GM12878 (cell line): ENCODE results near the gene HAAO. TPM values are rescaled to one million over a fixed set of nuclear protein-coding genes. Genes with fewer than 3 reads are reported as not detected.

Experiments
- ATAC-seq: fragments of 200-7000 bp; cut with Tn5 transposase; 3 replicates; pipeline ENCODE4 v1.9.1; 2020; ENCODE audit warnings: mild to moderate bottlenecking, moderate library complexity
- BruUV-seq: library from RNA; stranded (reverse); fragments of 400-500 nt; replicated peaks from 2 replicates; lab custom pipeline; 2021; lab: Mats Ljungman, UMichigan
- CTCF ChIA-PET: fragments of 300-600 bp; sonication (Branson Sonifier 250); formaldehyde crosslinking; extraction: SDS; loops from one replicate; lab custom pipeline; 2021; ENCODE audit warnings: inconsistent platforms; lab: Yijun Ruan, JAX
- POLR2A ChIA-PET: fragments of 350-600 bp; formaldehyde crosslinking; extraction: SDS; loops from one replicate; lab custom pipeline; 2021; ENCODE audit warnings: inconsistent platforms; lab: Charles Lee
- RAD21 ChIA-PET: fragments of 300-600 bp; sonication (Branson Sonifier 250); formaldehyde crosslinking; loops from one replicate; lab custom pipeline; 2023; ENCODE audit warnings: antibody characterized with exemption; ENCODE audit not compliant: unreplicated experiment; lab: Charles Lee
- SMC1A ChIA-PET: fragments of 300-600 bp; sonication (Branson Sonifier 250); formaldehyde crosslinking; loops from one replicate; lab custom pipeline; 2023; ENCODE audit not compliant: unreplicated experiment, uncharacterized antibody; lab: Charles Lee
- DNase-seq: peaks from one replicate; pipeline ENCODE4 v3.0.0-alpha.2; 2011; ENCODE audit warnings: low read depth, low spot score
- FAIRE-seq: peaks from 3 replicates; lab custom pipeline; 2011; peaks lifted over from hg19 to GRCh38; lab: Jason Lieb, UNC
- H2AFZ ChIP-seq: 2 replicates; pipeline ENCODE4 v1.6.0; 2011; ENCODE audit warnings: low read depth, low read length, control low read depth; ENCODE audit not compliant: control insufficient read depth
- H3K27ac ChIP-seq: 2 replicates; pipeline ENCODE4 v1.5.1; 2011; ENCODE audit warnings: control low read depth; ENCODE audit not compliant: control insufficient read depth, insufficient read depth
- H3K27me3 ChIP-seq, 2 experiments: replicated peaks in 1 of 2; 2 replicates each; pipeline versions ENCODE4 v1.6.0 to v1.6.1; 2011; ENCODE audit warnings: low read length in 1 of 2; ENCODE audit not compliant: control insufficient read depth in 2 of 2, insufficient read depth in 2 of 2
- H3K36me3 ChIP-seq, 2 experiments: 2 replicates each; pipeline ENCODE4 v1.5.1; 2011; ENCODE audit warnings: low read length in 1 of 2; ENCODE audit not compliant: control insufficient read depth in 2 of 2, insufficient read depth in 2 of 2
- H3K4me1 ChIP-seq: 2 replicates; pipeline ENCODE4 v1.6.1; 2011; ENCODE audit warnings: mild to moderate bottlenecking, low read length, moderate library complexity, mixed read lengths; ENCODE audit not compliant: control insufficient read depth, insufficient read depth
- H3K4me2 ChIP-seq: 2 replicates; pipeline ENCODE4 v1.6.0; 2011; ENCODE audit warnings: control low read depth; ENCODE audit not compliant: control insufficient read depth, insufficient read depth
- H3K4me3 ChIP-seq: fragments of 200-600 bp; sonication (generic); 2 replicates; pipeline ENCODE4 v1.5.1; 2016
- H3K79me2 ChIP-seq: 2 replicates; pipeline ENCODE4 v1.6.0; 2011; ENCODE audit warnings: low read length; ENCODE audit not compliant: control insufficient read depth, insufficient read depth
- H3K9ac ChIP-seq: 2 replicates; pipeline ENCODE4 v1.8.0; 2011; ENCODE audit warnings: low read length, control low read depth, mixed read lengths; ENCODE audit not compliant: control insufficient read depth, insufficient read depth
- H3K9me3 ChIP-seq: replicated peaks from 3 replicates; pipeline ENCODE4 v1.5.1; 2011; ENCODE audit warnings: mild to moderate bottlenecking, low read length; ENCODE audit not compliant: control insufficient read depth, insufficient read depth
- H4K20me1 ChIP-seq: 2 replicates; pipeline ENCODE4 v1.6.0; 2011; ENCODE audit not compliant: control insufficient read depth, insufficient read depth
- BMI1 ChIP-seq: fragments of 450-650 bp; IDR thresholded peaks from 2 replicates; pipeline ENCODE4 v1.6.1; 2016; ENCODE audit warnings: mild to moderate bottlenecking, moderate library complexity, borderline replicate concordance
- CREB1 ChIP-seq: IDR thresholded peaks from 2 replicates; pipeline ENCODE4 v1.6.1; 2012; ENCODE audit warnings: low read depth, mild to moderate bottlenecking, inconsistent platforms
- HDAC6 ChIP-seq: fragments of 200-600 bp; sonication (generic); IDR thresholded peaks from one replicate; pipeline ENCODE4 v1.8.0; 2017; ENCODE audit warnings: antibody characterized with exemption; ENCODE audit not compliant: unreplicated experiment
- HDGF ChIP-seq: fragments of 450-650 bp; IDR thresholded peaks from 2 replicates; pipeline ENCODE4 v1.6.1; 2016; ENCODE audit warnings: antibody characterized with exemption
- IRF4 ChIP-seq: IDR thresholded peaks from 2 replicates; pipeline ENCODE4 v1.6.1; 2011; ENCODE audit warnings: low read depth, low read length
- NFYB ChIP-seq: IDR thresholded peaks from 2 replicates; pipeline ENCODE4 v1.6.1; 2011; ENCODE audit warnings: low read depth, mild to moderate bottlenecking, low read length, improper control_type of control experiment, moderate library complexity; ENCODE audit not compliant: insufficient read depth
- PML ChIP-seq: IDR thresholded peaks from 2 replicates; pipeline ENCODE4 v1.6.1; 2012; ENCODE audit warnings: low read length, inconsistent platforms
- RELB ChIP-seq: fragments of 450-650 bp; IDR thresholded peaks from 2 replicates; pipeline ENCODE4 v1.6.1; 2017; ENCODE audit warnings: low read depth, mild to moderate bottlenecking, moderate library complexity
- STAT1 ChIP-seq: fragments of 450-650 bp; conservative IDR thresholded peaks from 2 replicates; pipeline ENCODE4 v1.6.1; 2014; ENCODE audit warnings: antibody characterized with exemption, mild to moderate bottlenecking
- WGBS: methylation state at CpG from one replicate; pipeline ENCODE4 v1.1.6; 2016; ENCODE audit warnings: low lambda C conversion rate; ENCODE audit not compliant: insufficient replicate concordance, insufficient coverage; ENCODE audit errors: missing lambda C conversion rate; 5-methylcytosine and 5-hydroxymethylcytosine counted together
- in situ Hi-C: fragments of 300-500 bp; cut with MboI; formaldehyde crosslinking; loops from 9 replicates; pipeline ENCODE4 v1.14.3; 2018; ENCODE audit warnings: mixed read lengths
- intact Hi-C: fragments of 100-400 bp; cut with micrococcal nuclease; formaldehyde crosslinking; loops from one replicate; pipeline ENCODE4 v1.14.2; 2022; ENCODE audit not compliant: unreplicated experiment
- polyA plus RNA-seq, 11 experiments: library from polyadenylated mRNA; depleted of rRNA in 4 of 11; unstranded in 6 of 11; stranded (reverse) in 5 of 11; fragments of >200 nt; fragmentation: Nextera tagmentation in 4 of 11; fragmentation: Illumina TruSeq in 1 of 11; extraction: Ambion mirVana in 4 of 11; extraction: Trizol in 1 of 11; gene quantifications; 1 replicate in 1 of 11; 2 replicates in 10 of 11; pipeline versions ENCODE4 v1.2.1 to v1.2.3, GENCODE V29; 2011 to 2016; ENCODE audit warnings: inconsistent platforms in 2 of 11, missing spikeins in 2 of 11, low read depth in 1 of 11
- total RNA-seq, 4 experiments: library from RNA; depleted of rRNA in 3 of 4; stranded (reverse); fragments of >200 nt in 3 of 4; fragmentation: Illumina TruSeq in 1 of 4; extraction: Trizol in 1 of 4; gene quantifications; 2 replicates each; pipeline versions ENCODE4 v1.2.1 to v1.2.3, GENCODE V29; 2013 to 2021
- TF ChIP-seq, protein P1 (sequence below): fragments of 450-650 bp; IDR thresholded peaks from 2 replicates; pipeline ENCODE4 v1.6.1; 2018; ENCODE audit warnings: borderline replicate concordance, mild to moderate bottlenecking; ENCODE audit not compliant: partially characterized antibody
- TF ChIP-seq, protein P2 (sequence below): IDR thresholded peaks from 2 replicates; pipeline ENCODE4 v1.6.1; 2012; ENCODE audit warnings: low read length, inconsistent platforms

Gene HAAO
- total and polyA plus RNA-seq, 10 of the 15 experiments (the other 5 are each of a cell fraction or from before 2014, with no cell fraction given): 4.3 to 58.7 (median 26.8) TPM

GRCh38 chr2:42726680-42727079, 65.7 kb downstream of the HAAO start:
- in situ Hi-C loops: no loop called here
- POLR2A ChIA-PET: no interaction called here
- peaks cover 2% of the 10 kb centered on the region; the same call in 1 of the 3 replicates for H3K9me3 ChIP-seq
- no peaks in the 10 kb centered on the region for H4K20me1 ChIP-seq
- CTCF ChIA-PET: no interaction called here
- H3K27ac ChIP-seq: no peak overlapping the region
- H3K4me3 ChIP-seq: no peak overlapping the region
- FAIRE-seq (no peak), DNase-seq (no peak), ATAC-seq (no peak)
- H3K4me2 ChIP-seq: no peak overlapping the region
- no peak overlapping the region for H2AFZ ChIP-seq
- peaks cover 0 to 3% of the 10 kb centered on the region in 2 experiments; a peak in 1 of 4 replicates for H3K36me3 ChIP-seq
- no peaks in the 10 kb centered on the region for H3K27me3 ChIP-seq
- H3K4me1 ChIP-seq: peaks cover 14% of the 10 kb centered on the region
- no peak overlapping the region for H3K9ac ChIP-seq
- RAD21 ChIA-PET: no interaction called here
- 66% methylated on average over 2 of the region's 2 CpGs for WGBS
- no TSS peak for BruUV-seq
- no peaks in the 10 kb centered on the region for H3K79me2 ChIP-seq
- no peak for TF ChIP-seq IRF4
- no peak for TF ChIP-seq HDGF
- no peak for TF ChIP-seq HDAC6
- no peak for TF ChIP-seq RELB
- no peak for TF ChIP-seq PML
- no peak for TF ChIP-seq CREB1
- TF ChIP-seq, protein P1, sequence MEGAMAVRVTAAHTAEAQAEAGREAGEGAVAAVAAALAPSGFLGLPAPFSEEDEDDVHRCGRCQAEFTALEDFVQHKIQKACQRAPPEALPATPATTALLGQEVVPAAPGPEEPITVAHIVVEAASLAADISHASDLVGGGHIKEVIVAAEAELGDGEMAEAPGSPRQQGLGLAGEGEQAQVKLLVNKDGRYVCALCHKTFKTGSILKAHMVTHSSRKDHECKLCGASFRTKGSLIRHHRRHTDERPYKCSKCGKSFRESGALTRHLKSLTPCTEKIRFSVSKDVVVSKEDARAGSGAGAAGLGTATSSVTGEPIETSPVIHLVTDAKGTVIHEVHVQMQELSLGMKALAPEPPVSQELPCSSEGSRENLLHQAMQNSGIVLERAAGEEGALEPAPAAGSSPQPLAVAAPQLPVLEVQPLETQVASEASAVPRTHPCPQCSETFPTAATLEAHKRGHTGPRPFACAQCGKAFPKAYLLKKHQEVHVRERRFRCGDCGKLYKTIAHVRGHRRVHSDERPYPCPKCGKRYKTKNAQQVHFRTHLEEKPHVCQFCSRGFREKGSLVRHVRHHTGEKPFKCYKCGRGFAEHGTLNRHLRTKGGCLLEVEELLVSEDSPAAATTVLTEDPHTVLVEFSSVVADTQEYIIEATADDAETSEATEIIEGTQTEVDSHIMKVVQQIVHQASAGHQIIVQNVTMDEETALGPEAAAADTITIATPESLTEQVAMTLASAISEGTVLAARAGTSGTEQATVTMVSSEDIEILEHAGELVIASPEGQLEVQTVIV: no peak
- TF ChIP-seq BMI1: no peak
- TF ChIP-seq NFYB: no peak
- TF ChIP-seq, protein P2, sequence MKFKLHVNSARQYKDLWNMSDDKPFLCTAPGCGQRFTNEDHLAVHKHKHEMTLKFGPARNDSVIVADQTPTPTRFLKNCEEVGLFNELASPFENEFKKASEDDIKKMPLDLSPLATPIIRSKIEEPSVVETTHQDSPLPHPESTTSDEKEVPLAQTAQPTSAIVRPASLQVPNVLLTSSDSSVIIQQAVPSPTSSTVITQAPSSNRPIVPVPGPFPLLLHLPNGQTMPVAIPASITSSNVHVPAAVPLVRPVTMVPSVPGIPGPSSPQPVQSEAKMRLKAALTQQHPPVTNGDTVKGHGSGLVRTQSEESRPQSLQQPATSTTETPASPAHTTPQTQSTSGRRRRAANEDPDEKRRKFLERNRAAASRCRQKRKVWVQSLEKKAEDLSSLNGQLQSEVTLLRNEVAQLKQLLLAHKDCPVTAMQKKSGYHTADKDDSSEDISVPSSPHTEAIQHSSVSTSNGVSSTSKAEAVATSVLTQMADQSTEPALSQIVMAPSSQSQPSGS: no peak
- TF ChIP-seq STAT1: no peak
- SMC1A ChIA-PET: interaction anchor here (1.7 to 2.9 kb wide), 2 partner anchors 26 to 85 kb away, joined by 4 to 7 read pairs; no protein-coding TSS in a partner anchor
- intact Hi-C loops: no loop called here
